Neural progenitor cell (in vitro differentiated cells): ENCODE data around the gene GGCX. TPM values are rescaled to one million over a fixed set of nuclear protein-coding genes. Genes with fewer than 3 reads are reported as not detected.

Source experiments
- DNase-seq: peaks from one replicate; pipeline ENCODE4 v3.0.0-alpha.2; 2016; ENCODE audit warnings: low spot score
- H2AFZ ChIP-seq: fragments of 200-600 bp; sonication (generic); replicated peaks from 2 replicates; pipeline ENCODE4 v1.6.1; 2016; ENCODE audit warnings: antibody characterized with exemption
- H3F3A ChIP-seq: fragments of 200-600 bp; sonication (generic); 2 replicates; pipeline ENCODE4 v1.6.1; 2016; ENCODE audit warnings: antibody characterized with exemption, low read depth
- H3K27ac ChIP-seq: fragments of 200-600 bp; sonication (generic); 2 replicates; pipeline ENCODE4 v1.5.1; 2016; ENCODE audit warnings: mild to moderate bottlenecking
- H3K27me3 ChIP-seq: fragments of 200-600 bp; sonication (generic); 2 replicates; pipeline ENCODE4 v1.6.1; 2016; ENCODE audit warnings: mild to moderate bottlenecking, moderate library complexity
- H3K36me3 ChIP-seq: fragments of 200-600 bp; sonication (generic); 2 replicates; pipeline ENCODE4 v1.5.1; 2016
- H3K4me1 ChIP-seq: fragments of 200-600 bp; sonication (generic); 2 replicates; pipeline ENCODE4 v1.6.1; 2016; ENCODE audit warnings: mixed run types
- H3K4me2 ChIP-seq: fragments of 200-600 bp; sonication (generic); 2 replicates; pipeline ENCODE4 v1.6.1; 2016
- H3K4me3 ChIP-seq: fragments of 200-600 bp; sonication (generic); 2 replicates; pipeline ENCODE4 v1.5.1; 2016
- H3K79me2 ChIP-seq: fragments of 200-600 bp; sonication (generic); 2 replicates; pipeline ENCODE4 v1.6.1; 2016; ENCODE audit warnings: low read depth
- H3K9ac ChIP-seq: fragments of 200-600 bp; sonication (generic); 2 replicates; pipeline ENCODE4 v1.6.1; 2016
- H3K9me3 ChIP-seq: fragments of 200-600 bp; sonication (generic); 2 replicates; pipeline ENCODE4 v1.5.1; 2016; ENCODE audit warnings: low read depth
- H4K20me1 ChIP-seq: fragments of 200-600 bp; sonication (generic); 2 replicates; pipeline ENCODE4 v1.6.1; 2016; ENCODE audit warnings: low read depth
- H3K27ac Mint-ChIP-seq: 3 replicates; pipeline ENCODE4 v1.8.0; 2021; ENCODE audit warnings: mixed read lengths
- H3K27me3 Mint-ChIP-seq: 2 replicates; pipeline ENCODE4 v1.8.0; 2022; ENCODE audit warnings: low read depth, mild to moderate bottlenecking, inconsistent platforms, moderate library complexity, mixed read lengths; ENCODE audit not compliant: insufficient read depth
- H3K36me3 Mint-ChIP-seq: 3 replicates; pipeline ENCODE4 v1.8.0; 2021; ENCODE audit warnings: mixed read lengths
- H3K4me1 Mint-ChIP-seq: 3 replicates; pipeline ENCODE4 v1.8.0; 2021; ENCODE audit warnings: mixed read lengths
- H3K4me3 Mint-ChIP-seq: 3 replicates; pipeline ENCODE4 v1.8.0; 2021; ENCODE audit warnings: mild to moderate bottlenecking, moderate library complexity, mixed read lengths
- H3K9me3 Mint-ChIP-seq: 3 replicates; pipeline ENCODE4 v1.8.0; 2020; ENCODE audit warnings: mixed read lengths
- EZH2 ChIP-seq: fragments of 200-600 bp; sonication (generic); IDR thresholded peaks from 2 replicates; pipeline ENCODE4 v1.6.1; 2017; ENCODE audit warnings: antibody characterized with exemption, mild to moderate bottlenecking, moderate library complexity
- EZH2phosphoT487 ChIP-seq: fragments of 200-600 bp; sonication (generic); IDR thresholded peaks from 2 replicates; pipeline ENCODE4 v1.6.1; 2017; ENCODE audit warnings: antibody characterized with exemption
- total RNA-seq: library from RNA; depleted of rRNA; stranded (reverse); fragments of >200 nt; gene quantifications from 2 replicates; pipeline ENCODE4 v1.2.3, GENCODE V29; 2015; ENCODE audit warnings: low replicate concordance
- TF ChIP-seq, protein P1 (sequence below): fragments of 200-600 bp; sonication (generic); IDR thresholded peaks from 2 replicates; pipeline ENCODE4 v1.5.1; 2017; ENCODE audit warnings: antibody characterized with exemption, mild to moderate bottlenecking

The GGCX gene
- total RNA-seq, 1 donor from 2014 or later = 29.7 TPM

DNA sequence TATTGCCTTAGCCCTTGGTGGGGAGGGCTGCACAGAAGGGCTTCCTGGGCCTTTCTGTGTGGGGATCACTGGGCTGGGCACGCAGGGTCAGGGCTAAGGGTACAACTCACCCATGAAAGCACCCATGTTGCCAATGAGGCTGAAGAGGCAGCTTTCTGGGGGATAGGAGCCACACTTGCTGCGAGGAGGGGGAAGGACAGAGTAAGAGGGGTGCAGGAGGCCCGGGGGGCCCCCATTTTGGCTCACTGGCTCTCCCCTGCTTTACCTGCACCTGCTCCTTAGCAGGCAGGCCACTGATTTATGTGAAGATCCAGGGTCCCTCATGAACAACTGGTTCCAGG lies 38.9 kb upstream of the GGCX start:
- H3K4me3 ChIP-seq = no peak overlapping the region
- TF ChIP-seq EZH2 (no peak), EZH2phosphoT487 (no peak)
- TF ChIP-seq, protein P1, sequence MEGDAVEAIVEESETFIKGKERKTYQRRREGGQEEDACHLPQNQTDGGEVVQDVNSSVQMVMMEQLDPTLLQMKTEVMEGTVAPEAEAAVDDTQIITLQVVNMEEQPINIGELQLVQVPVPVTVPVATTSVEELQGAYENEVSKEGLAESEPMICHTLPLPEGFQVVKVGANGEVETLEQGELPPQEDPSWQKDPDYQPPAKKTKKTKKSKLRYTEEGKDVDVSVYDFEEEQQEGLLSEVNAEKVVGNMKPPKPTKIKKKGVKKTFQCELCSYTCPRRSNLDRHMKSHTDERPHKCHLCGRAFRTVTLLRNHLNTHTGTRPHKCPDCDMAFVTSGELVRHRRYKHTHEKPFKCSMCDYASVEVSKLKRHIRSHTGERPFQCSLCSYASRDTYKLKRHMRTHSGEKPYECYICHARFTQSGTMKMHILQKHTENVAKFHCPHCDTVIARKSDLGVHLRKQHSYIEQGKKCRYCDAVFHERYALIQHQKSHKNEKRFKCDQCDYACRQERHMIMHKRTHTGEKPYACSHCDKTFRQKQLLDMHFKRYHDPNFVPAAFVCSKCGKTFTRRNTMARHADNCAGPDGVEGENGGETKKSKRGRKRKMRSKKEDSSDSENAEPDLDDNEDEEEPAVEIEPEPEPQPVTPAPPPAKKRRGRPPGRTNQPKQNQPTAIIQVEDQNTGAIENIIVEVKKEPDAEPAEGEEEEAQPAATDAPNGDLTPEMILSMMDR = no peak

DNA sequence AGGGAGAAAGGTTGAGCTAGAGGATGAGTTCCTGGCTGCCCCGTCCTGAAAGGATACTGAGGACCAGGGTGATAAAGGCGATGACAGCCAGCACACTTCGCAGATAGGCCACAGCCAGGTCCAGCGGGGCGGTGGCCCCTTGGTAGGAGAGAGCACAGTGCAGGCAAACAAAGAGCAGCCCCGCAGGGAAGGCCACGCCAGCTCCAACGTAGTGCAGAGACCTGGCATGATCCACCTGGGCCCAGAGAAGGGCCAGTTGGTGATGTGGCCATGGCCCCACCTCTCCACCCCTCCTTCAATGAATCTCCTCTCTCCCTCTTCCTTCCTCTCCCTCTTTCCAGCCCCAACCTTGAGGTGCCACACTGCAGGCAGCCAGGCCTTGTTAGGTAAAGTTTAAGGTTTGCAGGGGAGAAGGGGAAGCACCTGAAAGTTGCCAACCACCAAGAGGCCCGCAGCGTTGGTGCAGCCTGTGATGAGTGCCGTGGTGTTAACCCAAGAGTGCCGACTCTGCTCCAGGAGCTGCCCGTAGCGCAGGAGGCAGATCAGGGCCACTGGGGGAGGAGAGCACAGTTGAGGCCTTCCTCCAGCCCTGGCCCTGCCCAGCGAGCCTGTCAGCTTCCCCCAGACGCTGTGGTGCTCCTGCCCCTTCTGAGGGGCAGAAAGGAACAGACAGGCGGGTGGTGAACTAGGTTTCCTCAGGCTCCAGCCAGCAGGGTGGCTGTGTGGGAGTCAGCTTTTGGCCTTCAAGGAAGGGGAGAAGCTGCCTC lies 38.4 kb upstream of the GGCX start:
- Mint-ChIP-seq H3K27ac (no peak overlapping the region), H3K27me3 (peaks cover 9% of the 10 kb centered on the region), H3K36me3 (peaks cover 2% of the 10 kb centered on the region), H3K9me3 (no peaks in the 10 kb centered on the region), H3K4me1 (peaks cover 33% of the 10 kb centered on the region), H3K4me3 (peak overlapping the region; percentile 30)
- TF ChIP-seq, protein P1 = no peak
- no peak for TF ChIP-seq EZH2phosphoT487
- TF ChIP-seq EZH2 = no peak
- H3K27ac ChIP-seq = no peak overlapping the region
- no peaks in the 10 kb centered on the region for H3K27me3 ChIP-seq
- no peaks in the 10 kb centered on the region for H3K36me3 ChIP-seq
- no peak overlapping the region for H3K9ac ChIP-seq
- no peak overlapping the region for H2AFZ ChIP-seq
- H3F3A ChIP-seq = peaks cover 14% of the 10 kb centered on the region
- H3K4me3 ChIP-seq = no peak overlapping the region
- H3K9me3 ChIP-seq = no peaks in the 10 kb centered on the region
- peaks cover 9% of the 10 kb centered on the region for H3K4me1 ChIP-seq
- peaks cover 18% of the 10 kb centered on the region for H4K20me1 ChIP-seq
- peaks cover 40% of the 10 kb centered on the region for H3K79me2 ChIP-seq
- no peak overlapping the region for H3K4me2 ChIP-seq
- no peak for DNase-seq

More for the DNA sequence above, 38.9 kb upstream of the GGCX start:
- DNase-seq = no peak
- H3K4me1 Mint-ChIP-seq = peaks cover 34% of the 10 kb centered on the region
- no peak overlapping the region for H3K4me2 ChIP-seq
- H3K4me3 Mint-ChIP-seq = no peak overlapping the region
- H3F3A ChIP-seq = peaks cover 19% of the 10 kb centered on the region
- H3K36me3 Mint-ChIP-seq = peaks cover 2% of the 10 kb centered on the region
- no peaks in the 10 kb centered on the region for H3K9me3 Mint-ChIP-seq
- no peaks in the 10 kb centered on the region for H3K36me3 ChIP-seq
- H3K9me3 ChIP-seq = no peaks in the 10 kb centered on the region
- H3K9ac ChIP-seq = no peak overlapping the region
- H3K27ac ChIP-seq = no peak overlapping the region
- no peak overlapping the region for H3K27ac Mint-ChIP-seq
- H3K27me3 ChIP-seq = no peaks in the 10 kb centered on the region
- H3K79me2 ChIP-seq = peaks cover 36% of the 10 kb centered on the region
- H4K20me1 ChIP-seq = peaks cover 21% of the 10 kb centered on the region
- no peak overlapping the region for H2AFZ ChIP-seq
- H3K27me3 Mint-ChIP-seq = peaks cover 9% of the 10 kb centered on the region
- H3K4me1 ChIP-seq = peaks cover 9% of the 10 kb centered on the region

DNA sequence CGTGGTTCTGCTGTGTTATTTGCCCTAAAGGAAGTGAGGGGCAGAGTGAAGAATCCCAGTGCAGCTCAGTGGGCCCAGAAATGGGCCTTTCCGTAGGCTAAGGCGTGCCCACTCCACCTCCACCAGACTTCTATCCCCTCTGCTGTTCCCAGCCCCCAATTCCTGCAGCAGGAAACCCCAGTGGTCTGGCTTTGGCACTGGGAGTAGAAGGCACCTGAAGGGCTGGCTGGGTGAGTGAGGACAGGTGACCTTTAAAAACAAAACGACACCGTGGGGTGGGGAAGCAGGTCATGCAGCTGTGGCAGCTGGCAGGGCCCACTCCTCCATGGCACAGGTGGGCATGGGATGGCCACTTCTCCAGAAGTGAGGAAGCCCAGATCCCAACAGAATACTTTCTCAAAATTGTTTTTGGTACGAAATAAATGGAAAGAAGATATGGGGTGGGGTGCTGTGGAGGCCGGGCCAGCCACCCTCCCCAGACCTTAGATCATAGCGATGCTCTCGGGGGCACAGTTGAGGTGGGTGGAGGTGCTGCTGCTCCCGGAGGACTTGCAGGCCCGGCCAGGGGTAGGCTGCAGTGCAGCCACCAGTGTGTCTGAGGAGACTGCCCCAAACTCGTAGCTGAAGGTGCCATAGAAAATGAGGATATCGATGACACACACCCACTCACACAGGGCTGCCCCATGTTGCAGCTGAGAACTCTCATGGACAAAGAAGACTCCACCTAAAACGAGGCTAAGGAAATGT lies 37.5 kb upstream of the GGCX start:
- H2AFZ ChIP-seq = no peak overlapping the region
- no peak overlapping the region for H3K27ac ChIP-seq
- H3K79me2 ChIP-seq = peaks cover 34% of the 10 kb centered on the region
- H3K4me2 ChIP-seq = no peak overlapping the region
- Mint-ChIP-seq H3K9me3 (no peaks in the 10 kb centered on the region), H3K4me3 (no peak overlapping the region), H3K27ac (no peak overlapping the region), H3K4me1 (peaks cover 38% of the 10 kb centered on the region), H3K27me3 (peaks cover 9% of the 10 kb centered on the region), H3K36me3 (peaks cover under 1% of the 10 kb centered on the region)
- no peaks in the 10 kb centered on the region for H3K9me3 ChIP-seq
- H3K4me3 ChIP-seq = no peak overlapping the region
- no peak overlapping the region for H3K9ac ChIP-seq
- no peaks in the 10 kb centered on the region for H3K27me3 ChIP-seq
- H4K20me1 ChIP-seq = peaks cover 18% of the 10 kb centered on the region
- peaks cover 9% of the 10 kb centered on the region for H3K4me1 ChIP-seq
- no peak for DNase-seq
- TF ChIP-seq EZH2phosphoT487 = no peak
- no peak for TF ChIP-seq EZH2
- TF ChIP-seq, protein P1 = no peak
- peaks cover 12% of the 10 kb centered on the region for H3F3A ChIP-seq
- no peaks in the 10 kb centered on the region for H3K36me3 ChIP-seq
